SJSA1 (cell line): ENCODE results near the gene COL8A2. TPM values are rescaled to one million over a fixed set of nuclear protein-coding genes. Genes with fewer than 3 reads are reported as not detected.

Experiments used
- DNase-seq, 2 experiments: peaks; one replicate each; pipeline ENCODE4 v3.0.0-alpha.2; 2015 to 2020; ENCODE audit warnings: low spot score in 2 of 2, low read depth in 1 of 2
- H3K27ac ChIP-seq: fragments of 250-450 bp; sonication (Bioruptor Pico); 2 replicates; pipeline ENCODE4 v1.5.1; 2020; ENCODE audit warnings: mild to moderate bottlenecking, moderate library complexity
- H3K27me3 ChIP-seq: fragments of 250-450 bp; sonication (Bioruptor Pico); replicated peaks from 2 replicates; pipeline ENCODE4 v1.5.1; 2020; ENCODE audit warnings: mild to moderate bottlenecking, moderate library complexity
- H3K36me3 ChIP-seq: fragments of 250-450 bp; sonication (Bioruptor Pico); 2 replicates; pipeline ENCODE4 v1.5.1; 2020; ENCODE audit warnings: mild to moderate bottlenecking
- H3K4me1 ChIP-seq: fragments of 250-450 bp; sonication (Bioruptor Pico); replicated peaks from 2 replicates; pipeline ENCODE4 v1.6.1; 2021; ENCODE audit warnings: mild to moderate bottlenecking
- H3K4me3 ChIP-seq: fragments of 250-450 bp; sonication (Bioruptor Pico); 2 replicates; pipeline ENCODE4 v1.5.1; 2020; ENCODE audit warnings: mild to moderate bottlenecking
- H3K9me3 ChIP-seq: fragments of 250-450 bp; sonication (Bioruptor Pico); replicated peaks from 2 replicates; pipeline ENCODE4 v1.5.1; 2020; ENCODE audit warnings: mild to moderate bottlenecking
- total RNA-seq: library from RNA; depleted of rRNA; stranded (reverse); fragments of >200 nt; shearing (Covaris generic); gene quantifications from 2 replicates; pipeline ENCODE4 v1.2.3, GENCODE V29; 2014

The COL8A2 gene
- total RNA-seq, 1 experiment from 2014 or later, result 1.1 TPM

- Histone ChIP-seq H3K4me3 (no peak within 1 kb of the TSS), H3K4me1 (peaks cover 5% of the 10 kb centered on the region), H3K27ac (no peak within 1 kb of the TSS), H3K9me3 (no peaks in the 10 kb centered on the region), H3K27me3 (no peaks in the 10 kb centered on the region; the same call in 1 of the 2 replicates), H3K36me3 (peaks cover 5% of the 10 kb centered on the region)
- no peak for DNase-seq
Measured at GRCh38 chr1:36083635-36084496, 41.2 kb downstream of the COL8A2 start, which contains the start of gene TEKT2. Gene TEKT2 (plus strand): TSS chr1:36084094. CDS start chr1:36084922, 828 bp downstream.

- H3K27ac ChIP-seq, result no peak overlapping the region
Measured at GRCh38 chr1:36083219-36083618, 41.8 kb downstream of the COL8A2 start.

GRCh38 chr1:36081926-36082485 is 43.0 kb downstream of the COL8A2 start:
- Histone ChIP-seq H3K9me3 (no peaks in the 10 kb centered on the region), H3K4me3 (no peak overlapping the region), H3K27me3 (no peaks in the 10 kb centered on the region; the same call in 1 of the 2 replicates), H3K4me1 (no peaks in the 10 kb centered on the region), H3K27ac (no peak overlapping the region), H3K36me3 (no peaks in the 10 kb centered on the region)
- DNase-seq, result no peak

More at GRCh38 chr1:36083219-36083618, 41.8 kb downstream of the COL8A2 start:
- no peak overlapping the region for H3K4me3 ChIP-seq
- no peaks in the 10 kb centered on the region; the same call in 1 of the 2 replicates for H3K36me3 ChIP-seq
- H3K9me3 ChIP-seq, result no peaks in the 10 kb centered on the region
- H3K27me3 ChIP-seq, result no peaks in the 10 kb centered on the region; the same call in 1 of the 2 replicates
- peaks cover 2% of the 10 kb centered on the region for H3K4me1 ChIP-seq
- no peak for DNase-seq

- Histone ChIP-seq H3K27me3 (no peaks in the 10 kb centered on the region; the same call in 1 of the 2 replicates), H3K9me3 (no peaks in the 10 kb centered on the region), H3K27ac (no peak overlapping the region), H3K4me3 (no peak overlapping the region), H3K36me3 (no peaks in the 10 kb centered on the region), H3K4me1 (no peaks in the 10 kb centered on the region)
- no peak for DNase-seq
Measured at GRCh38 chr1:36080801-36081200, 44.2 kb downstream of the COL8A2 start.

- H3K27me3 ChIP-seq, result no peaks in the 10 kb centered on the region; the same call in 1 of the 2 replicates
Measured at GRCh38 chr1:36080236-36080635, 44.8 kb downstream of the COL8A2 start.

GRCh38 chr1:36076979-36077573 is 47.9 kb downstream of the COL8A2 start:
- H3K36me3 ChIP-seq, result no peaks in the 10 kb centered on the region
- DNase-seq, result no peak
- H3K4me1 ChIP-seq, result no peaks in the 10 kb centered on the region
- no peaks in the 10 kb centered on the region for H3K9me3 ChIP-seq
- H3K27ac ChIP-seq, result no peak overlapping the region
- no peak overlapping the region for H3K4me3 ChIP-seq
- H3K27me3 ChIP-seq, result no peaks in the 10 kb centered on the region

More at GRCh38 chr1:36080236-36080635, 44.8 kb downstream of the COL8A2 start:
- Histone ChIP-seq H3K27ac (no peak overlapping the region), H3K36me3 (no peaks in the 10 kb centered on the region), H3K4me1 (no peaks in the 10 kb centered on the region), H3K4me3 (no peak overlapping the region), H3K9me3 (no peaks in the 10 kb centered on the region)
- no peak for DNase-seq

- Histone ChIP-seq H3K27ac (no peak overlapping the region), H3K9me3 (no peaks in the 10 kb centered on the region), H3K4me1 (no peaks in the 10 kb centered on the region), H3K4me3 (no peak overlapping the region), H3K36me3 (no peaks in the 10 kb centered on the region), H3K27me3 (no peaks in the 10 kb centered on the region)
- no peak for DNase-seq
Measured at GRCh38 chr1:36070349-36070748, 54.7 kb downstream of the COL8A2 start.

GRCh38 chr1:36068866-36069265 is 56.2 kb downstream of the COL8A2 start:
- no peak for DNase-seq
- no peaks in the 10 kb centered on the region for H3K27me3 ChIP-seq

GRCh38 chr1:36067871-36068270 is 57.2 kb downstream of the COL8A2 start:
- Histone ChIP-seq H3K36me3 (no peaks in the 10 kb centered on the region), H3K27me3 (no peaks in the 10 kb centered on the region), H3K9me3 (no peaks in the 10 kb centered on the region), H3K27ac (no peak overlapping the region), H3K4me1 (no peaks in the 10 kb centered on the region), H3K4me3 (no peak overlapping the region)
- DNase-seq, result no peak

More at GRCh38 chr1:36068866-36069265, 56.2 kb downstream of the COL8A2 start:
- Histone ChIP-seq H3K27ac (no peak overlapping the region), H3K4me1 (no peaks in the 10 kb centered on the region), H3K9me3 (no peaks in the 10 kb centered on the region), H3K36me3 (no peaks in the 10 kb centered on the region), H3K4me3 (no peak overlapping the region)

GRCh38 chr1:36062315-36062714 is 62.7 kb downstream of the COL8A2 start:
- Histone ChIP-seq H3K36me3 (no peaks in the 10 kb centered on the region), H3K4me3 (no peak overlapping the region), H3K27ac (no peak overlapping the region), H3K27me3 (no peaks in the 10 kb centered on the region), H3K9me3 (no peaks in the 10 kb centered on the region), H3K4me1 (no peaks in the 10 kb centered on the region)
- DNase-seq, result no peak

- no peak overlapping the region for H3K27ac ChIP-seq
- H3K4me1 ChIP-seq, result no peaks in the 10 kb centered on the region
- no peak for DNase-seq
- H3K4me3 ChIP-seq, result no peak overlapping the region
- no peaks in the 10 kb centered on the region for H3K27me3 ChIP-seq
- peaks cover 6% of the 10 kb centered on the region for H3K36me3 ChIP-seq
- H3K9me3 ChIP-seq, result no peaks in the 10 kb centered on the region
Measured at GRCh38 chr1:36055706-36056105, 69.3 kb downstream of the COL8A2 start.

- H3K27me3 ChIP-seq, result no peaks in the 10 kb centered on the region
- DNase-seq, result no peak
- no peaks in the 10 kb centered on the region for H3K4me1 ChIP-seq
- H3K27ac ChIP-seq, result no peak overlapping the region
- H3K9me3 ChIP-seq, result no peaks in the 10 kb centered on the region
- H3K4me3 ChIP-seq, result no peak overlapping the region
- peaks cover 6% of the 10 kb centered on the region for H3K36me3 ChIP-seq
Measured at GRCh38 chr1:36053978-36054377, 71.0 kb downstream of the COL8A2 start.

- Histone ChIP-seq H3K27me3 (no peaks in the 10 kb centered on the region), H3K36me3 (peaks cover 6% of the 10 kb centered on the region), H3K9me3 (no peaks in the 10 kb centered on the region), H3K4me1 (no peaks in the 10 kb centered on the region), H3K4me3 (no peak overlapping the region), H3K27ac (no peak overlapping the region)
- DNase-seq, result no peak
Measured at GRCh38 chr1:36051821-36052220, 73.2 kb downstream of the COL8A2 start.
